ENCODE data around the gene AOC2.

The AOC2 gene
- total RNA-seq = 0.32 to 1.4 (median 0.64) reads per million in 18 experiments

- DNase-seq = no peak
Observed at GRCh38 chr17:42844271-42844670, at the start of gene AOC2. Gene AOC2 (plus strand): TSS chr17:42844580. CDS start chr17:42844627, 47 bp downstream.

GRCh38 chr17:42795061-42795460 lies 49.3 kb upstream of the AOC2 start:
- DNase-seq = no peak

GRCh38 chr17:42795465-42795864 lies 48.9 kb upstream of the AOC2 start:
- no peak for DNase-seq

GRCh38 chr17:42796066-42796758 lies 48.2 kb upstream of the AOC2 start:
- DNase-seq = no peak

GRCh38 chr17:42797067-42798007 lies 47.0 kb upstream of the AOC2 start:
- DNase-seq = no peak

- DNase-seq = no peak
Observed at GRCh38 chr17:42798011-42798382, 46.4 kb upstream of the AOC2 start.

- peak; percentile 72 to 81 for DNase-seq
Observed at GRCh38 chr17:42798383-42799380, 45.7 kb upstream of the AOC2 start, which contains the start of the genes CNTD1 and COA3. Gene CNTD1 (plus strand): TSS chr17:42798861. CDS start chr17:42799068, 207 bp downstream. Gene COA3 (minus strand): TSS chr17:42798704. CDS start chr17:42798681, 23 bp downstream.

GRCh38 chr17:42803074-42803883 lies 41.1 kb upstream of the AOC2 start:
- no peak for DNase-seq

- no peak for DNase-seq
Observed at GRCh38 chr17:42804918-42805367, 39.4 kb upstream of the AOC2 start.

- DNase-seq = no peak
Observed at GRCh38 chr17:42806249-42806648, 38.1 kb upstream of the AOC2 start.

GRCh38 chr17:42809250-42809649 lies 35.1 kb upstream of the AOC2 start:
- DNase-seq = peak in 1 of 2 donors; percentile 8

GRCh38 chr17:42814633-42815399 lies 29.6 kb upstream of the AOC2 start:
- no peak for DNase-seq

GRCh38 chr17:42817866-42818265 lies 26.5 kb upstream of the AOC2 start:
- DNase-seq = no peak

- no peak for DNase-seq
Observed at GRCh38 chr17:42818379-42818778, 26.0 kb upstream of the AOC2 start.

- DNase-seq = peak; percentile 61 to 70
Observed at GRCh38 chr17:42819939-42820535, 24.3 kb upstream of the AOC2 start.

- DNase-seq = no peak
Observed at GRCh38 chr17:42821176-42821575, 23.2 kb upstream of the AOC2 start.

- DNase-seq = no peak
Observed at GRCh38 chr17:42827472-42827871, 16.9 kb upstream of the AOC2 start.

GRCh38 chr17:42830971-42831370 lies 13.4 kb upstream of the AOC2 start:
- no peak for DNase-seq

GRCh38 chr17:42832213-42832933 lies 12.0 kb upstream of the AOC2 start:
- no peak for DNase-seq

Measured in inflammatory macrophage (primary cell).